Activated naive CD8-positive, alpha-beta T cell treated with anti-CD3 and anti-CD28 coated beads for 36 hours (primary cell): Measurements from ENCODE around the gene AP3B1. TPM values are rescaled to one million over a fixed set of nuclear protein-coding genes. Genes with fewer than 3 reads are reported as not detected.

Source experiments
- DNase-seq: peaks from one replicate; pipeline ENCODE4 v3.0.0; 2021
- H3K27ac Mint-ChIP-seq: one replicate; pipeline ENCODE4 v1.8.0; 2022; ENCODE audit warnings: mild to moderate bottlenecking, moderate library complexity, mixed read lengths
- H3K27me3 Mint-ChIP-seq: one replicate; pipeline ENCODE4 v1.8.0; 2022; ENCODE audit warnings: mild to moderate bottlenecking, mixed read lengths
- H3K36me3 Mint-ChIP-seq: one replicate; pipeline ENCODE4 v1.8.0; 2021; ENCODE audit warnings: mild to moderate bottlenecking, mixed read lengths
- H3K4me1 Mint-ChIP-seq: one replicate; pipeline ENCODE4 v1.8.0; 2021; ENCODE audit warnings: mixed read lengths
- H3K4me3 Mint-ChIP-seq: one replicate; pipeline ENCODE4 v1.8.0; 2022; ENCODE audit warnings: mild to moderate bottlenecking, moderate library complexity, mixed read lengths
- H3K9me3 Mint-ChIP-seq: one replicate; pipeline ENCODE4 v1.8.0; 2022; ENCODE audit warnings: mixed read lengths
- total RNA-seq, 2 experiments: library from RNA; stranded (reverse); gene quantifications; one replicate each; pipeline ENCODE4 v1.2.3, GENCODE V29; 2021

Gene AP3B1
- total RNA-seq, 2 experiments from 2014 or later = 36.6 to 36.7 TPM

- peaks cover 2% of the 10 kb centered on the region for H3K9me3 Mint-ChIP-seq
- peaks cover 14% of the 10 kb centered on the region for H3K4me1 Mint-ChIP-seq
- no peak overlapping the region for H3K27ac Mint-ChIP-seq
- H3K36me3 Mint-ChIP-seq = no peaks in the 10 kb centered on the region
- no peak for DNase-seq
- peaks cover 72% of the 10 kb centered on the region for H3K27me3 Mint-ChIP-seq
- H3K4me3 Mint-ChIP-seq = no peak overlapping the region
Observed at GRCh38 chr5:77970891-77971290, 323.6 kb downstream of the AP3B1 start.

DNA sequence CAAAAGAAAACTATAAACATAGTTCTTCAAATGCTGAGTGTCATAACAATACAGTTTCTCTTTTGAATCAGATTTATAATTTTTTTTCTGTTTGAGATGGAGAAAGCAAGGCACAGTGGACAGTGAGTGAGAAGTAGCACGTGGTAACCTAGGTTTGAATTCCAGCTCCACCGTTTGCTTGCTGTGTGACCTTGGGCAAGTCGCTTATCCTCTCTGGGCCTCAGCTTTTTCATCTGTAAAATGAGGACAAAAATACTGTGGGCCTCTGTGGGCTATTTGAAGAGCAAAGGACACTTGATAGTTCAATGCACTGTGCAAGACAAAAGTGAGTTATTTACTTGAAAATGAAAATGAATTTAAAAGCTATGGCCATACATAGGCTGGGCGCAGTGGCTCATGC is 330.7 kb downstream of the AP3B1 start:
- Mint-ChIP-seq H3K27me3 (peaks cover 40% of the 10 kb centered on the region), H3K27ac (no peak overlapping the region), H3K36me3 (no peaks in the 10 kb centered on the region), H3K9me3 (peaks cover 2% of the 10 kb centered on the region), H3K4me3 (no peak overlapping the region), H3K4me1 (peaks cover 14% of the 10 kb centered on the region)
- DNase-seq = no peak

DNA sequence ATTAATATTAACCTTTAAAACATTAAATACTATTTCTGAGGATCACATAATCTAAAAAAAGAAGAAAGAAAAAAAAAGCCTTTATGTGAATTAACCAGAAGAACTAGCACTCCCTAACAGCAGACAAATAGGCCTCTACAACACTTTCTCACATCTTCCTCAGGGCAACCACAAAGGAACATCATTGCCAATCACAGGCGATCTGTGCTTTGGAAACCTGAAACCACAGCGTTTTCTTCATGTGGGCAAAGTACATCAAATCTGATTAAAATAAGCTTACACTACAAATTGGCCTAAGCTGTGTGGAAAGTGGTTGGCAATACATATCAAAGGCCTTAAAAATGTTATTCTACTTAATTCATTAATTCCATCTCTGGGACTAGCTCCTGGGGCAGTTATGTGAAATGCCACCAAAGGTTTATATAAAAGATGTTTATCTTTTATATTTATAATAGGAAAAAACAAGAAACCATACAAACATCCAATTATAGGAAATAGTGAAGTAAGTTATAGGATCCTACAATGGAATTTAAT is 333.6 kb downstream of the AP3B1 start:
- H3K27me3 Mint-ChIP-seq = peaks cover 56% of the 10 kb centered on the region
- H3K4me1 Mint-ChIP-seq = peaks cover 24% of the 10 kb centered on the region
- no peaks in the 10 kb centered on the region for H3K9me3 Mint-ChIP-seq
- no peak overlapping the region for H3K4me3 Mint-ChIP-seq
- H3K36me3 Mint-ChIP-seq = no peaks in the 10 kb centered on the region
- DNase-seq = no peak
- H3K27ac Mint-ChIP-seq = no peak overlapping the region

GRCh38 chr5:77960305-77960704 is 334.2 kb downstream of the AP3B1 start:
- H3K4me3 Mint-ChIP-seq = no peak overlapping the region
- no peaks in the 10 kb centered on the region for H3K9me3 Mint-ChIP-seq
- no peaks in the 10 kb centered on the region for H3K36me3 Mint-ChIP-seq
- DNase-seq = no peak
- peaks cover 52% of the 10 kb centered on the region for H3K27me3 Mint-ChIP-seq
- peaks cover 24% of the 10 kb centered on the region for H3K4me1 Mint-ChIP-seq
- no peak overlapping the region for H3K27ac Mint-ChIP-seq

GRCh38 chr5:77958642-77959330 is 335.7 kb downstream of the AP3B1 start:
- Mint-ChIP-seq H3K36me3 (no peaks in the 10 kb centered on the region), H3K9me3 (no peaks in the 10 kb centered on the region), H3K27me3 (peaks cover 56% of the 10 kb centered on the region), H3K4me3 (peak overlapping the region; percentile 11), H3K27ac (no peak overlapping the region), H3K4me1 (peaks cover 24% of the 10 kb centered on the region)
- DNase-seq = no peak

DNA sequence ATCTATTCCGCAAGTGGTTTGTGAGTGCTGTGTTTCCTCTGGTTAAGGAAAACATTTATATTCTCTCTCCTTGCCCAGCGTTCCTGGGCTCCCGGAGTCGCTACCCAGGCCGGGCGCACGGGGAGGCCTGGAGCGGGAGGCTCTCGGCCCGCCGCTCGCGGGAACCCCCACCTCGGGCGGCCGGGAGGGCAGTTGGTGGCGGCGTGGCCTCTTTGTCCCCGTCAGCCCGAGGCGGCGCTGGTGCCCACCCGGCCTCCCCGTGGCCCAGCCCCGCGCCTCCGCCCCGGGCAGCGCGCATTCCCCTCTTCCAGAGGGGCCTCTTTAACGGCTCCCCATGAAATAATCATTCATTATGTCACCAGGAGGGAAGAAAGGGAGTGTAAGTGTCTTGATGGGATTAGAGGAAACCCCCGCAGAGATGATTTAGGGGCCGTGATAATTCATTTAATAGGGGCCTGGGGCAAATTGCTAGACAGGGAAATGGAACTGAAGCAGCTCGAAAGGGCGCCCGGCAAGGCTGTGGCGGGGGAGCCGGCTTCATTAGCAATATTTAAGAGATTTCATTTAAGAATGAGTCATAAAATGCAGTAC is 336.5 kb downstream of the AP3B1 start:
- Mint-ChIP-seq H3K4me1 (peaks cover 24% of the 10 kb centered on the region), H3K9me3 (no peaks in the 10 kb centered on the region), H3K27me3 (peaks cover 63% of the 10 kb centered on the region), H3K27ac (no peak overlapping the region), H3K36me3 (no peaks in the 10 kb centered on the region), H3K4me3 (peak overlapping the region; percentile 11)
- DNase-seq = no peak

DNA sequence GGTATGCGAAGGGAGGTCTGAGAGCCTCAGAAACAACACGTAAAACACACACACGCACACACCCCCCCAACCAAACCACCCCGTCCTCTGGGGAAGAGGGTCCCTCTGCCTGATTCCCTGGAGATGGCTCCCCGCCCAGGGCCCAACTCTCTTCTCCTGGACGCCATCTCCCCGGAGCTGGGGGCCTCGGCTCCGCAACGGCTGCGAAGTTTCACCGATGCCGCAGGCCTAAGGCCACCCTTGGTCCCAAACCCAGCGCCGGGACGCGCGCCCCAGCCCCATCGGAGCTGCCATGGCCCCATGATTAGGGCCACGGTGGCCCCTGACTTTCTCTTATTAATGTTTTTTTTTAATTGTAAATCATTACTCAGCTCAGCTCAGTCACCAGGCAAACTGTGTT is 337.0 kb downstream of the AP3B1 start:
- Mint-ChIP-seq H3K9me3 (no peaks in the 10 kb centered on the region), H3K4me1 (peaks cover 24% of the 10 kb centered on the region), H3K27me3 (peaks cover 58% of the 10 kb centered on the region), H3K27ac (no peak overlapping the region), H3K4me3 (no peak overlapping the region), H3K36me3 (no peaks in the 10 kb centered on the region)
- DNase-seq = no peak

- no peak overlapping the region for H3K4me3 Mint-ChIP-seq
- H3K4me1 Mint-ChIP-seq = peaks cover 24% of the 10 kb centered on the region
Observed at GRCh38 chr5:77957081-77957480, 337.4 kb downstream of the AP3B1 start.

GRCh38 chr5:77955577-77955976 is 338.9 kb downstream of the AP3B1 start:
- no peak for DNase-seq
- Mint-ChIP-seq H3K27me3 (peaks cover 55% of the 10 kb centered on the region), H3K4me3 (no peak overlapping the region), H3K27ac (no peak overlapping the region), H3K9me3 (no peaks in the 10 kb centered on the region), H3K4me1 (peaks cover 21% of the 10 kb centered on the region), H3K36me3 (no peaks in the 10 kb centered on the region)

More at GRCh38 chr5:77957081-77957480, 337.4 kb downstream of the AP3B1 start:
- no peaks in the 10 kb centered on the region for H3K9me3 Mint-ChIP-seq
- no peak for DNase-seq
- H3K36me3 Mint-ChIP-seq = no peaks in the 10 kb centered on the region
- peaks cover 55% of the 10 kb centered on the region for H3K27me3 Mint-ChIP-seq
- H3K27ac Mint-ChIP-seq = no peak overlapping the region

DNA sequence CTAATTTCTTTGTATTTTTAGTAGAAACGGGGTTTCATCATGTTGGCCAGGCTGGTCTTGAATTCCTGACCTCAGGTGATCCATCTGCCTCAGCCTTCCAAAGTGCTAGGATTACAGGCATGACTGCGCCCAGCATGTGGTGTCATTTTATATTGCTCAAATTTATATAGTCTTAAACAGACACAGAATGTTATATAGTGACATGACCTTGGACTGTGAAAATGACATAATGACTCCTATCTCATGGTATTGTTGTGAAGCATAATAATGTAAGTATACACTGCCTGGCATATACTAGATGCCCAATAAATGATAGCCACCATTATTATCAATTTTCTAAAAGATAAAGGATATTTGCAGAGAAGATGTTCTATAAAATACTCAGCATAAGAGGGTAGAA is 341.1 kb downstream of the AP3B1 start:
- no peak overlapping the region for H3K27ac Mint-ChIP-seq
- no peak for DNase-seq
- H3K4me3 Mint-ChIP-seq = no peak overlapping the region
- no peaks in the 10 kb centered on the region for H3K36me3 Mint-ChIP-seq
- H3K9me3 Mint-ChIP-seq = no peaks in the 10 kb centered on the region
- H3K27me3 Mint-ChIP-seq = peaks cover 41% of the 10 kb centered on the region
- H3K4me1 Mint-ChIP-seq = peaks cover 6% of the 10 kb centered on the region

DNA sequence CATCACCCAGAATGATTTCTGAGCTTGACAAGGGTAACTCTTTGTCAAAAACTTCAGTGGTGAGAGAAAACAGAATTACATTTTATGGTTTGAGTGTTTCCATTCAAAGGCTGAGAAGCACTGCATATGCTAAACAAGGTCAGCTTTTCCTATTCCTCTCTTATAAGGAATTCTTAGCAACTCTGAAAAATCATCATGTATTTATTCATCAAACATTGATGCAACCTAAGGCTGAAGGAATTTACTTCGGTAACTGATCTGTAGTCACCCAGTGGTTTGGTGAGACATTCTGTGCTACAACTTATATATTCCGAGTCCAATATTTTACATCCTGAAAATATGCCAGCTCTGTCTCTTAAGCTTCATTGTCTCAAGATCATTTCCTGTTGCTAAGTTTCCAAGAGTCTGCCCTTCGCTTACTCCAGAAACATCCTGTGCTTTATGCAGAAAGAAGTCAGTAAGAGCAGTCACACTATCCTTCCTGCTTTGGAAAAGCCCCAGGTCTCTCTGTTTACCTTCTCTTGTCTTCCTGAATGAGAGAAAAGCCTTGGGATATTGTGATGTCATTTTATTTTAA is 341.8 kb downstream of the AP3B1 start:
- Mint-ChIP-seq H3K9me3 (no peaks in the 10 kb centered on the region), H3K4me3 (no peak overlapping the region), H3K36me3 (no peaks in the 10 kb centered on the region), H3K27ac (no peak overlapping the region), H3K4me1 (peaks cover 2% of the 10 kb centered on the region), H3K27me3 (peaks cover 35% of the 10 kb centered on the region)
- no peak for DNase-seq

Other genes with a start within 250 kb of the AP3B1 start
- gene SCAMP1, start 65.9 kb upstream of the AP3B1 start, total RNA-seq = 10 to 100 TPM; 15.6 to 19.9 TPM